Esophagus muscularis mucosa (tissue), 4 donors: ENCODE results near the gene CIC. TPM values are rescaled to one million over a fixed set of nuclear protein-coding genes. Genes with fewer than 3 reads are reported as not detected.
A peak's percentile ranks its signal among the peaks of the same experiment; 100 is the strongest.

Source experiments
- DNase-seq: peaks from one replicate; pipeline ENCODE4 v3.0.0-alpha.2; 2017; ENCODE audit errors: extremely low spot score
- H3K27ac ChIP-seq, 4 donors: fragments of 200-600 bp; sonication (generic); replicated peaks in 1 of 4; 1 replicate in 3 of 4; 2 replicates in 1 of 4; pipeline ENCODE4 v1.5.1; 2016 to 2019; ENCODE audit warnings: mild to moderate bottlenecking in 1 of 4
- H3K27me3 ChIP-seq, 4 donors: fragments of 200-600 bp; sonication (generic); one replicate each; pipeline versions ENCODE4 v1.5.1 to v1.6.0; 2016 to 2019
- H3K36me3 ChIP-seq, 4 donors: fragments of 200-600 bp; sonication (generic); one replicate each; pipeline ENCODE4 v1.5.1; 2016 to 2019
- H3K4me1 ChIP-seq, 4 donors: fragments of 200-600 bp; sonication (generic); one replicate each; pipeline ENCODE4 v1.5.1; 2016 to 2019
- H3K4me3 ChIP-seq, 4 donors: fragments of 200-600 bp; sonication (generic); 1 replicate in 2 of 4; 2 replicates in 2 of 4; pipeline ENCODE4 v1.5.1; 2016 to 2019; ENCODE audit warnings: mild to moderate bottlenecking in 4 of 4, moderate library complexity in 1 of 4
- H3K9me3 ChIP-seq, 4 donors: fragments of 200-600 bp; sonication (generic); 1 replicate in 3 of 4; 2 replicates in 1 of 4; pipeline ENCODE4 v1.5.1; 2016 to 2019
- EP300 ChIP-seq: sonication (generic); formaldehyde crosslinking; IDR thresholded peaks from one replicate; pipeline ENCODE4 v1.6.1; 2017; ENCODE audit warnings: antibody characterized with exemption
- POLR2A ChIP-seq: fragments of 450-650 bp; IDR thresholded peaks from one replicate; pipeline ENCODE4 v1.6.1; 2017; ENCODE audit warnings: antibody characterized with exemption, moderate library complexity, mild to moderate bottlenecking, low read depth
- POLR2AphosphoS5 ChIP-seq, 2 donors: sonication (generic); formaldehyde crosslinking; IDR thresholded peaks; one replicate each; pipeline ENCODE4 v1.6.1; 2017; ENCODE audit warnings: antibody characterized with exemption in 2 of 2
- WGBS: methylation state at CpG from one replicate; pipeline ENCODE4 v1.1.5; 2018; 5-methylcytosine and 5-hydroxymethylcytosine counted together
- intact Hi-C: fragments of 100-400 bp; cut with DNase I; formaldehyde crosslinking; loops from one replicate; pipeline ENCODE4 v1.15.1; 2023
- total RNA-seq, 4 donors: library from RNA; depleted of rRNA; stranded (reverse); fragments of >200 nt; gene quantifications; one replicate each; pipeline versions ENCODE4 v1.1.0 to v1.2.1, GENCODE V29; 2016
- TF ChIP-seq, protein P1 (sequence below), 3 experiments: fragments of 200-600 bp in 2 of 3; fragments of 450-650 bp in 1 of 3; sonication (generic) in 2 of 3; IDR thresholded peaks; one replicate each; pipeline ENCODE4 v1.5.1; 2017 to 2019; ENCODE audit warnings: antibody characterized with exemption in 3 of 3, mild to moderate bottlenecking in 2 of 3, moderate library complexity in 1 of 3

Gene CIC
- total RNA-seq, 4 donors from 2014 or later, result 37.8 to 74.2 (median 56.3) TPM

DNA sequence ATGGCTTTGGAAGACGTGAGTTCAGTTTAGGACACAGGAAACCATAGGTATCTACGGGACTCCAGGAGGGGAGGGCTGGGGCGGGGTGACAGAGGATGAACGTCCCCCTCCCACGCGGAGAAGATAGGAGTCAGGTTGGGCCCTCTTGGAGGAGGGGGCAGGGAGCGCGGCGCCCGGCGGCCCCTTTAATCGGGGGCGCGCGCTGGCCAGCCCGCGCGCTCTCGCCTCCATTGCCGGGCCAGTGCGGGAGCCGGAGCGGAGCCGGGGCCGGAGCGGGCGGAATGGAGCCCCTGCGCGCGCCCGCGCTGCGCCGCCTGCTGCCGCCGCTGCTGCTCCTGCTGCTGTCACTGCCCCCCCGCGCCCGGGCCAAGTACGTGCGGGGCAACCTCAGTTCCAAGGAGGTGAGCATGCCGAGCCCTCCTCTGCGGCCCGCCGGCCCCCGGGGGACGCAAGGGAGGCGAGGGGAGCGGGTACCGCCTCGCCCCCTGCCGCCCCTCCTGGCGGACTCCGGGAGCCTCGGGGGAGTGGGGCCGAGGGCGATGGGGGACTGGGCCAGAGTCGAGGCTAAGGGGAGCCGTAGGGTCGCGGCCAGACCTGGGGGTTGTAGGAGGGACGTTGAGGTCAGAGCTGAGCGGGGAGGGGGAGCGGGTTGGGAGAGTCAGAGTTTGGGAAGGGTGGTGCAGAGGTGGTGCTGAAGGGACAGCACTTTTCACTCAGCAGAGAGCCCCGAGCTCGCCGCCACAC lies 44.2 kb downstream of the CIC start, which contains the start of gene TMEM145:
Gene TMEM145, plus strand, starts transcription at position 214 of the 744 bp plus-strand sequence. Its CDS starts 68 bp downstream, at position 282.
- intact Hi-C loops, result no loop called here
- peaks cover 0 to 45% (median 9%) of the 10 kb centered on the region in 4 donors for H3K27me3 ChIP-seq
- 3% methylated on average over 30 of the region's 67 CpGs for WGBS

DNA sequence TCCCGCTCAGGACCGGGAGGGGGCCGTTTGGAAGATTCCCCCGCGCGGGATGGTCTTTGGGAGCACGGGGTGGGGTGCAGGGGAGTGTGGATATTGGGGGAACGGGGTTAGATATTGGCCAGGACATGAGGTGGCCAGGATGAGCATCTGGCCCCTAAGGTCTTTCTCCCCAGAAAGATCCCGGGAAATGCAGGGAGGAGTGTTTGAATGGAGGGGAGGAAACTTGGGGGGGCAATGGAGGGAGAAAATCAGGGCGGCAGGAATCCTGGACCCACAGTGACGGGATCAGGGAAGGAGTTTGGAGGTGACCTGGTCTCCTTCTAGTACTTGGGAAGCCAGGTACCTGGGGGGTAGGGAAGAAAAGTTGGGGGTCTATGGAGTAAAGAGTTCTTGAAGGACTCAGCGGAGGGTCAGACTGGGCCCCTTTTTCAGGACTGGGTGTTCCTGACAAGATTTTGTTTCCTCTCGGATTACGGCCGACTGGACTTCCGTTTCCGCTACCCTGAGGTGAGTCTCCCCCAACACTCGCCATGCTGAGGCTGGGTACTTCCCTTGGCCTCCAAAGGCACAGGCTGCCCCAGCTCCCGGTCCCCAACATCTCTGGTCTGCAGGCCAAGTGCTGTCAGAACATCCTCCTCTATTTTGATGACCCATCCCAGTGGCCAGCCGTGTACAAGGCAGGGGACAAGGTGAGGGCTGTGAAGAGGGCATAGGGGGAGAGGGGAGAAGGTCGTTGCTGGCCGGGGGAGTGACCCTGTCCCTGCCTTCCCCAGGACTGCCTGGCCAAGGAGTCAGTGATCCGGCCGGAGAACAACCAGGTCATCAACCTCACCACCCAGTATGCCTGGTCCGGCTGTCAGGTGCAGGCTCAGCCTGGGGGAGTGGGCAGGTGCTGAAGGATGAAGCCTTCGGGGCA lies 45.0 kb downstream of the CIC start:
- no peak overlapping the region for H3K27ac ChIP-seq
- DNase-seq, result no peak
- TF ChIP-seq POLR2A, result no peak
- TF ChIP-seq, protein P1, sequence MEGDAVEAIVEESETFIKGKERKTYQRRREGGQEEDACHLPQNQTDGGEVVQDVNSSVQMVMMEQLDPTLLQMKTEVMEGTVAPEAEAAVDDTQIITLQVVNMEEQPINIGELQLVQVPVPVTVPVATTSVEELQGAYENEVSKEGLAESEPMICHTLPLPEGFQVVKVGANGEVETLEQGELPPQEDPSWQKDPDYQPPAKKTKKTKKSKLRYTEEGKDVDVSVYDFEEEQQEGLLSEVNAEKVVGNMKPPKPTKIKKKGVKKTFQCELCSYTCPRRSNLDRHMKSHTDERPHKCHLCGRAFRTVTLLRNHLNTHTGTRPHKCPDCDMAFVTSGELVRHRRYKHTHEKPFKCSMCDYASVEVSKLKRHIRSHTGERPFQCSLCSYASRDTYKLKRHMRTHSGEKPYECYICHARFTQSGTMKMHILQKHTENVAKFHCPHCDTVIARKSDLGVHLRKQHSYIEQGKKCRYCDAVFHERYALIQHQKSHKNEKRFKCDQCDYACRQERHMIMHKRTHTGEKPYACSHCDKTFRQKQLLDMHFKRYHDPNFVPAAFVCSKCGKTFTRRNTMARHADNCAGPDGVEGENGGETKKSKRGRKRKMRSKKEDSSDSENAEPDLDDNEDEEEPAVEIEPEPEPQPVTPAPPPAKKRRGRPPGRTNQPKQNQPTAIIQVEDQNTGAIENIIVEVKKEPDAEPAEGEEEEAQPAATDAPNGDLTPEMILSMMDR (IDR thresholded peaks at IDR 0.05), result peak in 1 of 3 experiments; percentile 22
- 38% methylated on average over 26 of the region's 26 CpGs for whole genome bisulfite sequencing
- H3K9me3 ChIP-seq, result no peaks in the 10 kb centered on the region
- H3K27me3 ChIP-seq, result peaks cover 0 to 45% (median 9%) of the 10 kb centered on the region in 4 donors
- H3K4me1 ChIP-seq, result peaks cover 12 to 20% (median 17%) of the 10 kb centered on the region in 4 donors
- intact Hi-C loops, result no loop called here
- H3K36me3 ChIP-seq, result no peaks in the 10 kb centered on the region
- peak overlapping the region; percentile 55 to 58 (median 56) for H3K4me3 ChIP-seq

More for the DNA sequence above, 44.2 kb downstream of the CIC start, which contains the start of gene TMEM145:
- Histone ChIP-seq H3K9me3 (no peaks in the 10 kb centered on the region), H3K27ac (no peak within 1 kb of the TSS), H3K36me3 (no peaks in the 10 kb centered on the region), H3K4me1 (peaks cover 12 to 20% (median 17%) of the 10 kb centered on the region in 4 donors), H3K4me3 (peak within 1 kb of the TSS; percentile 55 to 58 (median 56))
- DNase-seq, result no peak
- TF ChIP-seq, protein P1 (IDR thresholded peaks at IDR 0.05), result peak in 2 of 3 experiments; percentile 17 to 22
- no peak for TF ChIP-seq POLR2A

DNA sequence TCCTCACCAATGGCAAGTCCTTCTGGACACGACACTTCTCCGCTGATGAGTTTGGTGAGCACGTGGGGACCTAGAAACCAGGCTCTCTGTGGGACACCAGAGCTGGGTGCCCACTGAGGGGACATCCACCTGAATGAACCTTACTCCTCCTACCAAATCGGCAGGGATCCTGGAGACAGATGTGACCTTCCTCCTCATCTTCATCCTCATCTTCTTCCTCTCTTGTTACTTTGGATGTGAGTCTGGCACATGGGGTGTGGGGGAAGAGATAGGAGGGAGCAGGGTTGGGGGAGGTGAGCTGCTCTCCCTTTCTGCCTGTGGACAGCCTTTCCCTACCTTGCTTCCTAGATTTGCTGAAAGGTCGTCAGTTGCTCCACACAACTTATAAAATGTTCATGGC lies 46.0 kb downstream of the CIC start:
- WGBS, result 76% methylated on average over 5 of the region's 5 CpGs
- Histone ChIP-seq H3K27me3 (peaks cover 0 to 39% (median 9%) of the 10 kb centered on the region in 4 donors), H3K36me3 (no peaks in the 10 kb centered on the region), H3K4me1 (peaks cover 12 to 20% (median 17%) of the 10 kb centered on the region in 4 donors), H3K9me3 (no peaks in the 10 kb centered on the region), H3K27ac (no peak overlapping the region), H3K4me3 (no peak overlapping the region)
- intact Hi-C loops, result no loop called here
- DNase-seq, result no peak
- TF ChIP-seq POLR2A (no peak), POLR2AphosphoS5 (IDR thresholded peaks at IDR 0.05) (no peak), EP300 (no peak)
- TF ChIP-seq, protein P1 (IDR thresholded peaks at IDR 0.05), result no peak

DNA sequence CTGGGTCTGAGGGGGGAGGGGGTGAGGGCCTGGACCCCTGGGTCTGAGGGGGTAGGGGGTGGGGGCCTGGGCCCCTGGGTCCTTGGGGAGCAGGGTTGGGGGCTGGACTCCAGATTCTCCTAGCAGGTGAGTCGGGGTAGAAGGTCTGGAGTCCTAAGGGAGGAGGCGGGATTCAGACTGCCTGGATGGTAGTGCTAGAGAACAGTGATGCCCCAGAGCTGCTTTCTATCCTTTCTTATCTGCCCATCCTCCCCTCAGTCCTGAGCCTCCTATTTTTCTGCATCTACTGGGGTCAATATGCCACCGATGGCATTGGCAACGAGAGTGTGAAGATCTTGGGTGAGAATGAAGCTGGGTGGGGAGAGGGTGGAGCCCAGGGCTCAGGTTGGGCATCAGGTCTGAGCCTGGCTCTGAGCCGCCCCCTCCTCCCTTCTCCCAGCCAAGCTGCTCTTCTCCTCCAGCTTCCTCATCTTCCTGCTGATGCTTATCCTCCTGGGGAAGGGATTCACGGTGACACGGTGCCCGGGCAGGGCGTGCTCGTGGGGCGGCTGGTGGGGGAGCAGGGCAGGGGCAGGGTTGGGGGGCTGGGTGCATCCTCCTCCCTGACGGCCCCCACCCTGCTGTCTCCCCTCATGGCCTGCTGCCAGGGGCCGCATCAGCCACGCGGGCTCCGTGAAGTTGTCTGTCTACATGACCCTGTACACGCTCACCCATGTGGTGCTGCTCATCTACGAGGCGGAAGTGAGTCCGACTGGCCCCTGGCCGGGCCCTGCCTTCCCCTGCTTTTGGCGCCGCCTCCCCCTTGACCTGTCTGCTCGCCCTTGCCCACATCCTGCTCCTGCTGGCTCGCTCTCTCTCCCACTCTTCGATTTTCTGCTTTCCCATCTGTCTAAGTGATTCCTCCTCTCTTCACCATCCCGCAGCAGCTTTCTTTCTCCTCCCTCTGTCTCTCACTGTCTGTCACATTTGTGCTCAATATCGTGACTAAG lies 47.5 kb downstream of the CIC start:
- Histone ChIP-seq H3K4me3 (no peak overlapping the region), H3K27ac (no peak overlapping the region), H3K4me1 (peaks cover 12 to 20% (median 17%) of the 10 kb centered on the region in 4 donors), H3K27me3 (peaks cover 0 to 29% (median 9%) of the 10 kb centered on the region in 4 donors), H3K36me3 (no peaks in the 10 kb centered on the region), H3K9me3 (no peaks in the 10 kb centered on the region)
- no peak for DNase-seq
- TF ChIP-seq POLR2AphosphoS5 (IDR thresholded peaks at IDR 0.05) (no peak), POLR2A (no peak), EP300 (no peak)
- TF ChIP-seq, protein P1 (IDR thresholded peaks at IDR 0.05), result no peak
- intact Hi-C loops, result no loop called here
- WGBS, result 49% methylated on average over 17 of the region's 28 CpGs
